GM23338 (cell line): ENCODE data around the gene GRIK5.

Source experiments
- CREB1 ChIP-seq: fragments of 250-450 bp; sonication (Bioruptor Pico); IDR thresholded peaks from 2 replicates; pipeline ENCODE4 v1.5.0; 2020; ENCODE audit warnings: low read depth, mild to moderate bottlenecking, moderate library complexity
- CTCF ChIP-seq, 2 experiments: fragments of 200-600 bp in 1 of 2; sonication (generic) in 1 of 2; conservative IDR thresholded peaks; 2 replicates each; pipeline versions ENCODE4 v1.5.1 to v1.6.1; 2016 to 2017; ENCODE audit warnings: antibody characterized with exemption in 2 of 2, low read depth in 2 of 2, mild to moderate bottlenecking in 2 of 2, moderate library complexity in 1 of 2
- ETS1 ChIP-seq: IDR thresholded peaks from 2 replicates; pipeline ENCODE4 v1.6.1; 2016; ENCODE audit warnings: antibody characterized with exemption
- EZH2 ChIP-seq: fragments of 200-600 bp; sonication (generic); IDR thresholded peaks from one replicate; pipeline ENCODE4 v1.8.0; 2017; ENCODE audit warnings: antibody characterized with exemption, mild to moderate bottlenecking, low read depth; ENCODE audit not compliant: unreplicated experiment
- EZH2phosphoT487 ChIP-seq: fragments of 200-600 bp; sonication (generic); IDR thresholded peaks from one replicate; pipeline ENCODE4 v1.8.1; 2018; ENCODE audit warnings: antibody characterized with exemption; ENCODE audit not compliant: unreplicated experiment
- POLR2AphosphoS5 ChIP-seq: IDR thresholded peaks from 2 replicates; pipeline ENCODE4 v1.6.1; 2016; ENCODE audit warnings: antibody characterized with exemption, low read depth

DNA sequence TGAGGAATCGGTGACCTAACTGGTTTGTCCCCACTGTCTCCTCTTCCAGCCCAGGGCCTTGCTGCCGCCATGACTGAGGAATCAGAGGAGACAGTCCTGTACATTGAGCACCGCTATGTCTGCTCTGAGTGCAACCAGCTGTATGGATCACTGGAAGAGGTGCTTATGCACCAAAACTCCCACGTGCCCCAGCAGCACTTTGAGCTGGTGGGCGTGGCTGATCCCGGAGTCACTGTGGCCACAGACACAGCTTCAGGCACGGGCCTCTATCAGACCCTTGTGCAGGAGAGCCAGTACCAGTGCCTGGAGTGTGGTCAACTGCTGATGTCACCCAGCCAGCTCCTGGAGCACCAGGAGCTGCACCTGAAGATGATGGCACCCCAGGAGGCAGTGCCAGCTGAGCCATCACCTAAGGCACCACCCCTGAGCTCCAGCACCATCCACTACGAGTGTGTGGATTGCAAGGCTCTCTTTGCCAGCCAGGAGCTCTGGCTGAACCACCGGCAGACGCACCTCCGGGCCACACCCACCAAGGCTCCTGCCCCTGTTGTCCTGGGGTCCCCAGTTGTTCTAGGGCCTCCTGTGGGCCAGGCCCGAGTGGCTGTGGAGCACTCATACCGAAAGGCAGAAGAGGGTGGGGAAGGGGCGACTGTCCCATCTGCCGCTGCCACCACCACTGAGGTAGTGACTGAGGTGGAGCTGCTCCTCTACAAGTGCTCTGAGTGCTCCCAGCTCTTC is 8.7 kb upstream of the GRIK5 start:
- no peak for TF ChIP-seq CTCF (conservative IDR thresholded peaks at IDR 0.05; ENCODE audit: low read depth in 2 of 2)
- no peak for TF ChIP-seq EZH2
- TF ChIP-seq EZH2phosphoT487, result no peak
- TF ChIP-seq POLR2AphosphoS5, result no peak
- no peak for TF ChIP-seq CREB1
- TF ChIP-seq ETS1, result no peak
